K562 (cell line): ENCODE measurements around the gene DLGAP1. TPM values are rescaled to one million over a fixed set of nuclear protein-coding genes. Genes with fewer than 3 reads are reported as not detected.

ENCODE experiments used
- ATAC-seq: fragments of 200-7000 bp; cut with Tn5 transposase; 3 replicates; pipeline ENCODE4 v1.9.1; 2020; ENCODE audit warnings: moderate library complexity
- BruUV-seq: library from RNA; stranded (reverse); fragments of 400-500 nt; replicated peaks from 2 replicates; lab custom pipeline; 2021; lab: Mats Ljungman, UMichigan
- CTCF ChIA-PET: fragments of 300-600 bp; formaldehyde crosslinking; extraction: SDS; loops from one replicate; lab custom pipeline; 2021; ENCODE audit warnings: low intra/inter-chr PET ratio; lab: Yijun Ruan, JAX
- POLR2A ChIA-PET: fragments of 300-600, 350-650 bp; sonication (Branson Sonifier 250); formaldehyde crosslinking; extraction: SDS; loops from one replicate; lab custom pipeline; 2021; ENCODE audit warnings: antibody characterized with exemption, inconsistent platforms; lab: Yijun Ruan, JAX
- DNase-seq, 4 experiments: peaks; one replicate each; pipeline versions ENCODE4 v3.0.0 to v3.0.0-alpha.2; 2011 to 2018; ENCODE audit warnings: low spot score in 3 of 4, mixed read lengths in 3 of 4; ENCODE audit errors: extremely low read depth in 1 of 4
- FAIRE-seq: peaks from 2 replicates; lab custom pipeline; 2011; peaks lifted over from hg19 to GRCh38; lab: Jason Lieb, UNC
- H2AFZ ChIP-seq: 2 replicates; pipeline ENCODE4 v1.6.0; 2011; ENCODE audit warnings: low read depth, low read length, control low read depth, inconsistent platforms
- H3K27ac ChIP-seq: fragments of 200-600 bp; 3 replicates; pipeline ENCODE4 v1.8.0; 2011; ENCODE audit warnings: low read depth, mild to moderate bottlenecking, control low read depth, inconsistent platforms, low read length, moderate library complexity, mixed read lengths; ENCODE audit errors: extremely low read depth
- H3K27me3 ChIP-seq, 2 experiments: fragments of 300-600 bp in 1 of 2; 2 replicates in 1 of 2; 3 replicates in 1 of 2; pipeline versions ENCODE4 v1.6.0 to v1.8.0; 2011; ENCODE audit warnings: inconsistent platforms in 2 of 2, low read length in 2 of 2, mild to moderate bottlenecking in 1 of 2, mixed read lengths in 1 of 2, moderate library complexity in 1 of 2; ENCODE audit not compliant: control insufficient read depth in 2 of 2, insufficient read depth in 2 of 2
- H3K36me3 ChIP-seq: fragments of 300-600 bp; 3 replicates; pipeline ENCODE4 v1.8.0; 2011; ENCODE audit warnings: mild to moderate bottlenecking, low read length, inconsistent platforms; ENCODE audit not compliant: control insufficient read depth, insufficient read depth
- H3K4me1 ChIP-seq, 2 experiments: fragments of 200-600 bp in 1 of 2; replicated peaks in 1 of 2; 2 replicates in 1 of 2; 3 replicates in 1 of 2; pipeline versions ENCODE4 v1.5.1 to v1.8.0; 2011; ENCODE audit warnings: inconsistent platforms in 2 of 2, low read length in 2 of 2, mild to moderate bottlenecking in 1 of 2, mixed read lengths in 1 of 2, moderate library complexity in 1 of 2; ENCODE audit not compliant: control insufficient read depth in 2 of 2, insufficient read depth in 2 of 2
- H3K4me2 ChIP-seq: 2 replicates; pipeline ENCODE4 v1.6.1; 2011; ENCODE audit warnings: low read length, control low read depth, inconsistent platforms, mixed read lengths; ENCODE audit not compliant: insufficient read depth
- H3K4me3 ChIP-seq: fragments of 200-600 bp; sonication (generic), shearing (Covaris generic); 2 replicates; pipeline ENCODE4 v1.5.1; 2016; ENCODE audit warnings: control low read depth, inconsistent platforms
- H3K79me2 ChIP-seq: fragments of 200-600 bp; 3 replicates; pipeline ENCODE4 v1.8.0; 2011; ENCODE audit warnings: low read length, inconsistent platforms; ENCODE audit not compliant: control insufficient read depth, insufficient read depth
- H3K9ac ChIP-seq, 2 experiments: 2 replicates each; pipeline versions ENCODE4 v1.6.0 to v1.6.1; 2011; ENCODE audit warnings: low read depth in 2 of 2, low read length in 2 of 2, control low read depth in 1 of 2, inconsistent platforms in 1 of 2, mild to moderate bottlenecking in 1 of 2, mixed read lengths in 1 of 2; ENCODE audit not compliant: insufficient read depth in 1 of 2
- H3K9me1 ChIP-seq: one replicate; pipeline ENCODE4 v1.6.0; 2011; ENCODE audit warnings: inconsistent platforms, mild to moderate bottlenecking, low read length, moderate library complexity; ENCODE audit not compliant: control insufficient read depth, insufficient read depth
- H3K9me3 ChIP-seq: replicated peaks from 2 replicates; pipeline ENCODE4 v1.5.1; 2011; ENCODE audit warnings: low read depth, low read length, inconsistent platforms; ENCODE audit not compliant: control insufficient read depth, insufficient read depth
- H4K20me1 ChIP-seq: replicated peaks from 2 replicates; pipeline ENCODE4 v1.6.1; 2011; ENCODE audit warnings: low read length, inconsistent platforms, mixed read lengths; ENCODE audit not compliant: control insufficient read depth, insufficient read depth
- ATF2 ChIP-seq: sonication (generic); formaldehyde crosslinking; IDR thresholded peaks from 2 replicates; pipeline ENCODE4 v1.8.1; 2022; ENCODE audit warnings: missing genetic modification reagents
- BCOR ChIP-seq: fragments of 450-650 bp; IDR thresholded peaks from 2 replicates; pipeline ENCODE4 v1.6.1; 2016
- ESRRA ChIP-seq: fragments of 450-650 bp; IDR thresholded peaks from 2 replicates; pipeline ENCODE4 v1.6.1; 2014; ENCODE audit warnings: low read depth, mild to moderate bottlenecking, moderate library complexity, borderline replicate concordance
- GATAD2A ChIP-seq: fragments of 450-650 bp; IDR thresholded peaks from 2 replicates; pipeline ENCODE4 v1.6.1; 2017
- HNRNPH1 ChIP-seq: fragments of 200-400 bp; formaldehyde crosslinking; optimal IDR thresholded peaks from 2 replicates; pipeline ENCODE3; 2017; ENCODE audit warnings: low read depth, mild to moderate bottlenecking, low read length, moderate library complexity
- ILF3 ChIP-seq: fragments of 450-650 bp; IDR thresholded peaks from 2 replicates; pipeline ENCODE4 v1.6.1; 2018; ENCODE audit warnings: antibody characterized with exemption, mild to moderate bottlenecking, moderate library complexity, borderline replicate concordance
- NFIX ChIP-seq: fragments of 250-450 bp; sonication (Bioruptor Pico); IDR thresholded peaks from 2 replicates; pipeline ENCODE4 v1.4.0; 2020; ENCODE audit warnings: low read depth, mild to moderate bottlenecking, moderate library complexity
- PBX2 ChIP-seq, 2 experiments: IDR thresholded peaks in 1 of 2; conservative IDR thresholded peaks in 1 of 2; 2 replicates each; pipeline ENCODE4 v1.6.1; 2016; ENCODE audit warnings: low read depth in 2 of 2, mild to moderate bottlenecking in 1 of 2, missing compliant biosample characterization in 1 of 2, missing genetic modification characterization in 1 of 2, moderate library complexity in 1 of 2
- RFX1 ChIP-seq: fragments of 450-650 bp; IDR thresholded peaks from 2 replicates; pipeline ENCODE4 v1.6.1; 2016; ENCODE audit warnings: mild to moderate bottlenecking, moderate library complexity
- ZNF280A ChIP-seq: fragments of 450-650 bp; IDR thresholded peaks from 2 replicates; pipeline ENCODE4 v1.6.1; 2018; ENCODE audit warnings: mild to moderate bottlenecking, low read depth; ENCODE audit not compliant: partially characterized antibody
- ZNF436 ChIP-seq: fragments of 250-450, 450-650 bp; sonication (Bioruptor Pico); formaldehyde crosslinking; IDR thresholded peaks from 2 replicates; pipeline ENCODE4 v1.7.0; 2020; ENCODE audit warnings: mild to moderate bottlenecking
- ZSCAN32 ChIP-seq: fragments of 450-650 bp; formaldehyde crosslinking; IDR thresholded peaks from 2 replicates; pipeline ENCODE4 v1.4.0; 2020; ENCODE audit warnings: mild to moderate bottlenecking, moderate library complexity
- WGBS: fragments of 100-300 bp; shearing (Covaris generic); methylation state at CpG from one replicate; pipeline ENCODE4 v1.1.6; 2016; ENCODE audit warnings: low coverage, mixed read lengths; ENCODE audit not compliant: insufficient coverage; ENCODE audit errors: missing lambda C conversion rate; 5-methylcytosine and 5-hydroxymethylcytosine counted together
- in situ Hi-C: fragments of 300-500 bp; cut with MboI; formaldehyde crosslinking; loops from 4 replicates; pipeline ENCODE4 v1.15.0; 2018; ENCODE audit warnings: inconsistent platforms, mixed read lengths
- intact Hi-C: fragments of 100-400 bp; cut with micrococcal nuclease; formaldehyde crosslinking; loops from 2 replicates; pipeline ENCODE4 v1.14.2; 2022
- polyA plus RNA-seq, 8 experiments: library from polyadenylated mRNA; depleted of rRNA in 4 of 8; stranded (reverse) in 5 of 8; unstranded in 3 of 8; fragments of >200 nt; fragmentation: Nextera tagmentation in 2 of 8; fragmentation: Illumina TruSeq in 1 of 8; extraction: Ambion mirVana in 2 of 8; extraction: Trizol in 1 of 8; gene quantifications; 2 replicates each; pipeline versions ENCODE4 v1.2.1 to v1.2.3, GENCODE V29; 2011 to 2014; ENCODE audit warnings: inconsistent platforms in 1 of 8, missing spikeins in 1 of 8
- total RNA-seq, 7 experiments: library from RNA; depleted of rRNA in 6 of 7; stranded (reverse); fragments of >200 nt in 6 of 7; fragmentation: Illumina TruSeq in 2 of 7; extraction: Trizol in 2 of 7; gene quantifications; 2 replicates each; pipeline versions ENCODE4 v1.2.1 to v1.2.3, GENCODE V29; 2011 to 2021; ENCODE audit warnings: low replicate concordance in 1 of 7
- TF ChIP-seq, protein P1 (sequence below): sonication (generic); formaldehyde crosslinking; IDR thresholded peaks from 2 replicates; pipeline ENCODE4 v1.8.1; 2023; ENCODE audit warnings: mild to moderate bottlenecking, missing genetic modification reagents, moderate library complexity
- TF ChIP-seq, protein P2 (sequence below): sonication (generic); formaldehyde crosslinking; IDR thresholded peaks from 2 replicates; pipeline ENCODE4 v1.9.0; 2022; ENCODE audit warnings: mild to moderate bottlenecking, missing genetic modification reagents
- TF ChIP-seq, protein P3 (sequence below): sonication (generic); formaldehyde crosslinking; IDR thresholded peaks from 2 replicates; pipeline ENCODE4 v1.8.0; 2022; ENCODE audit warnings: mild to moderate bottlenecking, missing genetic modification reagents

Gene DLGAP1
- total and polyA plus RNA-seq, 9 of the 15 experiments (the other 6 are each of a cell fraction or from before 2014, with no cell fraction given): 0.04 to 0.22 (median 0.08) TPM

- Histone ChIP-seq H3K79me2 (no peaks in the 10 kb centered on the region), H3K4me1 (no peaks in the 10 kb centered on the region), H3K27ac (no peak overlapping the region), H3K9me1 (no peaks in the 10 kb centered on the region), H3K9me3 (no peaks in the 10 kb centered on the region), H3K4me3 (no peak overlapping the region), H4K20me1 (no peaks in the 10 kb centered on the region), H3K4me2 (no peak overlapping the region), H3K36me3 (no peaks in the 10 kb centered on the region), H3K27me3 (no peaks in the 10 kb centered on the region), H2AFZ (no peak overlapping the region), H3K9ac (no peak overlapping the region)
- POLR2A ChIA-PET: no interaction called here
- DNase-seq (no peak), ATAC-seq (no peak), FAIRE-seq (no peak)
- in situ Hi-C loops: no loop called here
- CTCF ChIA-PET: no interaction called here
- no TSS peak for BruUV-seq
- intact Hi-C loops: no loop called here
- WGBS: 2% methylated on average over 5 of the region's 5 CpGs
- TF ChIP-seq PBX2 (CRISPR knock-in tag; IDR thresholded peaks at IDR 0.05; ENCODE audit: low read depth): no peak
- no peak for TF ChIP-seq PBX2 (tag; conservative IDR thresholded peaks at IDR 0.05; ENCODE audit: low read depth)
- TF ChIP-seq, protein P1, sequence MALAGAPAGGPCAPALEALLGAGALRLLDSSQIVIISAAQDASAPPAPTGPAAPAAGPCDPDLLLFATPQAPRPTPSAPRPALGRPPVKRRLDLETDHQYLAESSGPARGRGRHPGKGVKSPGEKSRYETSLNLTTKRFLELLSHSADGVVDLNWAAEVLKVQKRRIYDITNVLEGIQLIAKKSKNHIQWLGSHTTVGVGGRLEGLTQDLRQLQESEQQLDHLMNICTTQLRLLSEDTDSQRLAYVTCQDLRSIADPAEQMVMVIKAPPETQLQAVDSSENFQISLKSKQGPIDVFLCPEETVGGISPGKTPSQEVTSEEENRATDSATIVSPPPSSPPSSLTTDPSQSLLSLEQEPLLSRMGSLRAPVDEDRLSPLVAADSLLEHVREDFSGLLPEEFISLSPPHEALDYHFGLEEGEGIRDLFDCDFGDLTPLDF (CRISPR knock-in tag): no peak
- TF ChIP-seq BCOR: no peak
- TF ChIP-seq ZSCAN32 (CRISPR knock-in tag): no peak
- TF ChIP-seq, protein P2, sequence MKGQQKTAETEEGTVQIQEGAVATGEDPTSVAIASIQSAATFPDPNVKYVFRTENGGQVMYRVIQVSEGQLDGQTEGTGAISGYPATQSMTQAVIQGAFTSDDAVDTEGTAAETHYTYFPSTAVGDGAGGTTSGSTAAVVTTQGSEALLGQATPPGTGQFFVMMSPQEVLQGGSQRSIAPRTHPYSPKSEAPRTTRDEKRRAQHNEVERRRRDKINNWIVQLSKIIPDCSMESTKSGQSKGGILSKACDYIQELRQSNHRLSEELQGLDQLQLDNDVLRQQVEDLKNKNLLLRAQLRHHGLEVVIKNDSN (CRISPR knock-in tag): no peak
- TF ChIP-seq HNRNPH1: no peak
- TF ChIP-seq ZNF280A: no peak
- TF ChIP-seq RFX1: no peak
- TF ChIP-seq ILF3: no peak
- TF ChIP-seq ATF2 (CRISPR knock-in tag): no peak
- no peak for TF ChIP-seq ZNF436 (CRISPR knock-in tag)
- TF ChIP-seq NFIX (CRISPR knock-in tag): no peak
- TF ChIP-seq ESRRA: no peak
- TF ChIP-seq, protein P3, sequence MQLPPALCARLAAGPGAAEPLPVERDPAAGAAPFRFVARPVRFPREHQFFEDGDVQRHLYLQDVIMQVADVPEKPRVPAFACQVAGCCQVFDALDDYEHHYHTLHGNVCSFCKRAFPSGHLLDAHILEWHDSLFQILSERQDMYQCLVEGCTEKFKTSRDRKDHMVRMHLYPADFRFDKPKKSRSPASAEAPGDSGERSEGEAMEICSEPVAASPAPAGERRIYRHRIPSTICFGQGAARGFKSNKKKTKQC (CRISPR knock-in tag): no peak
- no peak for TF ChIP-seq GATAD2A
These were observed 16.2 kb downstream of the DLGAP1 start for GRCh38 chr18:4438938-4439337.
